Heart right ventricle (tissue), 16 donors: ENCODE results near the gene OTUD4. TPM values are rescaled to one million over a fixed set of nuclear protein-coding genes. Genes with fewer than 3 reads are reported as not detected.

Experiments
- ATAC-seq, 8 donors: fragments of 200-7000 bp; cut with Tn5 transposase; one replicate each; pipeline ENCODE4 v1.9.1; 2020; ENCODE audit warnings: mild to moderate bottlenecking in 8 of 8, moderate library complexity in 8 of 8, moderate number of reproducible peaks in 1 of 8
- DNase-seq, 2 donors: peaks; one replicate each; pipeline ENCODE4 v3.0.0-alpha.2; 2020
- H3K27ac ChIP-seq, 10 donors: fragments of 200-600 bp; sonication (generic) in 2 of 10; one replicate each; pipeline versions ENCODE4 v1.5.0 to v1.8.0; 2020 to 2022; ENCODE audit warnings: mild to moderate bottlenecking in 3 of 10
- H3K27me3 ChIP-seq, 7 donors: fragments of 200-600 bp; one replicate each; pipeline ENCODE4 v1.8.0; 2021 to 2022; ENCODE audit warnings: mild to moderate bottlenecking in 2 of 7
- H3K36me3 ChIP-seq, 9 donors: fragments of 200-600 bp; sonication (generic) in 1 of 9; one replicate each; pipeline versions ENCODE4 v1.5.0 to v1.8.0; 2020 to 2022; ENCODE audit warnings: mild to moderate bottlenecking in 2 of 9
- H3K4me1 ChIP-seq, 9 donors: fragments of 200-600 bp; sonication (generic) in 1 of 9; one replicate each; pipeline versions ENCODE4 v1.5.0 to v1.8.0; 2020 to 2022; ENCODE audit warnings: mild to moderate bottlenecking in 4 of 9
- H3K4me3 ChIP-seq, 10 donors: fragments of 200-600 bp; sonication (generic) in 2 of 10; one replicate each; pipeline versions ENCODE4 v1.5.0 to v1.8.0; 2020 to 2022; ENCODE audit warnings: mild to moderate bottlenecking in 7 of 10, moderate library complexity in 2 of 10
- H3K9me3 ChIP-seq, 11 donors: fragments of 200-600 bp in 10 of 11; sonication (generic) in 2 of 11; one replicate each; pipeline versions ENCODE4 v1.5.0 to v1.8.0; 2013 to 2022; ENCODE audit warnings: mild to moderate bottlenecking in 2 of 11, control low read depth in 1 of 11, moderate library complexity in 1 of 11
- WGBS, 2 donors: extraction: QIAGEN DNeasy Blood & Tissue Kit; methylation state at CpG; one replicate each; pipeline ENCODE4 v1.1.7; 2013; ENCODE audit warnings: inconsistent platforms in 1 of 2; 5-methylcytosine and 5-hydroxymethylcytosine counted together
- intact Hi-C, 10 donors: fragments of 100-400 bp; cut with DNase I; formaldehyde crosslinking; loops; one replicate each; pipeline versions ENCODE4 v1.11.1 to v1.14.2; 2022
- polyA plus RNA-seq, 2 donors: library from polyadenylated mRNA; stranded (reverse); fragments of 200-250 nt; gene quantifications; one replicate each; pipeline ENCODE4 v1.2.3, GENCODE V29; 2013
- total RNA-seq, 10 donors: library from RNA; stranded (reverse); fragmentation: NEBNext Ultra II Directional in 3 of 10; extraction: Animal tissue kit (Norgen Biotek cat#: 25700) in 3 of 10; gene quantifications; one replicate each; pipeline versions ENCODE4 v1.2.1 to v1.2.4, GENCODE V29; 2021 to 2023
- TF ChIP-seq, protein P1 (sequence below), 9 donors: fragments of 200-600 bp; sonication (generic) in 2 of 9; IDR thresholded peaks; one replicate each; pipeline versions ENCODE4 v1.5.0 to v1.8.0; 2021 to 2022; ENCODE audit warnings: antibody characterized with exemption in 9 of 9, mild to moderate bottlenecking in 5 of 9, moderate library complexity in 1 of 9
- donor health status: Arrhythmogenic right ventricular cardiomyopathy.
- donor health status: ischemic (EF 13 %, LVEDD 7.1; RV severe dilation, severe dysfunction).
- donor health status: healthy with polysubstance abuse.
- donor health status: DM: no; HTN: yes; CAD: no.
- donor health status: DM: no; HTN: no; CAD: no.
- donor health status: ischemic (EF 25% LVEDD 6.9; RV normal size, moderate dysfunction).
- donor health status: ischemic (EF 25% LVEDD 5.7; RV mildly dilated, moderate dysfunction).
- donor health status: healthy.
- donor health status: DM: yes; HTN: yes; CAD: no.
- donor health status: Ischemic cardiomyopathy.
- donor health status: ischemic (EF 35%, LVEDD 5.7; RV mildly dilated, moderate dysfunction).
- donor health status: nonischemic (EF 11% LVEDD 7.7; RV severe dilation, severe dysfunction).
- donor health status: DM: yes; HTN: yes; CAD: no.
- donor health status: PGD.
- donor health status: ischemic (EF 29% LVEDD 5.4; RV normal size, mild dysfunction).
- donor health status: nonischemic (EF 23%, LVEDD 6.1; RV moderate dilation, normal function).

Gene OTUD4
- total and polyA plus RNA-seq, 12 donors: 9.3 to 36.7 (median 26.3) TPM

DNA sequence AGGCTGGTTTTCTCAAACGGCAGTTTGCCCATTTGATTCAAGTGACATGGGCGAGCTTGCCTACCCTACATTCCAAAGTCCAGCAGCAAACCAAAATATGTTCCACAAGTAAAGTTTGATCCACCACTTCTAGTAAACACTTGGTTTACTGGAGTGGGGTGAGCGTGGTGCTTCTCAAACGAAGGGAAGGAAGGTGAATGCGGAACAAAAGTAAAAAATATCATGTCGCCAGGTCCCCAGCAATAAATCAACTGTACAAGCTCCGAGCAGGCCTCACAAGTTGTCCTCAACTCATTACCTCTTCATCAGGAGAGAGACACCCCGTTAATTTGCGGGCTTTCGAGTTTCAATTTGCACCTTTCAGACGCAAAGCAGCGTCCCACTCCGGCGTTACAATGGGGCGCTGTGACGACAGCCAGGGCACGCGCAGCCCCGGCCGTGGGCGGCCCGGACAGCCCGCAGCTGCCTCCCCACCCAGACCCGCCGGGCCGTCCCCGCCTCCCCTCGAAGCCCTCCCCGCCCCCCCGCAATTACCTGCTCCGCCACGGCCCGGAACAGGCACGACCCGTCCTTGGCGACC is 1.0 kb downstream of the OTUD4 start:
- H3K27ac ChIP-seq: peak overlapping the region; percentile 92 to 99 (median 97)
- H3K9me3 ChIP-seq: no peaks in the 10 kb centered on the region
- intact Hi-C loops: loop anchor here in 2 of 10 donors (5.0 to 10.0 kb wide), 2 partner anchors 303 to 305 kb away; partner anchors contain the start of gene SMAD1 (in 2 of the 2)
- ATAC-seq (peak; percentile 54 to 70 (median 62)), DNase-seq (peak; percentile 69 to 79)
- TF ChIP-seq, protein P1, sequence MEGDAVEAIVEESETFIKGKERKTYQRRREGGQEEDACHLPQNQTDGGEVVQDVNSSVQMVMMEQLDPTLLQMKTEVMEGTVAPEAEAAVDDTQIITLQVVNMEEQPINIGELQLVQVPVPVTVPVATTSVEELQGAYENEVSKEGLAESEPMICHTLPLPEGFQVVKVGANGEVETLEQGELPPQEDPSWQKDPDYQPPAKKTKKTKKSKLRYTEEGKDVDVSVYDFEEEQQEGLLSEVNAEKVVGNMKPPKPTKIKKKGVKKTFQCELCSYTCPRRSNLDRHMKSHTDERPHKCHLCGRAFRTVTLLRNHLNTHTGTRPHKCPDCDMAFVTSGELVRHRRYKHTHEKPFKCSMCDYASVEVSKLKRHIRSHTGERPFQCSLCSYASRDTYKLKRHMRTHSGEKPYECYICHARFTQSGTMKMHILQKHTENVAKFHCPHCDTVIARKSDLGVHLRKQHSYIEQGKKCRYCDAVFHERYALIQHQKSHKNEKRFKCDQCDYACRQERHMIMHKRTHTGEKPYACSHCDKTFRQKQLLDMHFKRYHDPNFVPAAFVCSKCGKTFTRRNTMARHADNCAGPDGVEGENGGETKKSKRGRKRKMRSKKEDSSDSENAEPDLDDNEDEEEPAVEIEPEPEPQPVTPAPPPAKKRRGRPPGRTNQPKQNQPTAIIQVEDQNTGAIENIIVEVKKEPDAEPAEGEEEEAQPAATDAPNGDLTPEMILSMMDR (IDR thresholded peaks at IDR 0.05): peak in 1 of 9 donors; percentile 15
- WGBS, 2 donors: 0 to 1% methylated on average over 36 of the region's 36 CpGs
- H3K36me3 ChIP-seq: peaks cover 0 to 2% (median 0%) of the 10 kb centered on the region in 9 donors
- peak overlapping the region; percentile 51 to 89 (median 80) for H3K4me3 ChIP-seq
- H3K4me1 ChIP-seq: peaks cover 4 to 47% (median 38%) of the 10 kb centered on the region in 9 donors
- H3K27me3 ChIP-seq: no peaks in the 10 kb centered on the region

DNA sequence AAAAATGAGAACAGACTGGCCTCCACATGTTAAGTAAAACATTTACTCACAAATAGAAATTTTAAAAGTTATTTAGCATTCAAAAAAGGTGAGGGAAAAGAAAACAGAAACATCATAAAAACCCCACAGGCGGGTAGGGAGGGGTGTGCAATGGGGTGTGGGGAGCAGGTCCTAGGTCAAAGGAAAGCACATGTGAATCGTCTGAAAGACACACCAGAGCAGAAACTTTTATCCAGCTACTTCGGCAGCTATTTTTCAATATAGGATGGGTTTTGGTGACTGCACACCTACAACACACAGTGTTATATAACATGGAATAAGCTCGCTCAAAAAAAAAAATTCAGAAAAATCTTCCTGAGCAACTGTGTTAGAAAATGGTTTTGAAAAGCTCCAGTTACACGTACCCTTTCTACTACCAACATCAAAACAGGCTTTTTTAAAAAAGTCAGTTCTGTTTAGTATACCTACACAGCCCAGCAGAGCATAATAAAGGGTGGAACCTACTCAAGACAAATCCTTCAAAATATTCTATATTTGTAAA is 1.6 kb downstream of the OTUD4 start:
- Histone ChIP-seq H3K36me3 (peaks cover 0 to 7% (median 0%) of the 10 kb centered on the region in 9 donors), H3K4me3 (peak overlapping the region; percentile 51 to 89 (median 80)), H3K27me3 (no peaks in the 10 kb centered on the region), H3K9me3 (no peaks in the 10 kb centered on the region), H3K27ac (peak overlapping the region; percentile 92 to 99 (median 97)), H3K4me1 (peaks cover 4 to 47% (median 38%) of the 10 kb centered on the region in 9 donors)
- DNase-seq: no peak
- intact Hi-C loops: loop anchor here in 2 of 10 donors (5.0 to 10.0 kb wide), 2 partner anchors 303 to 306 kb away; partner anchors contain the start of gene SMAD1 (in 2 of the 2)
- TF ChIP-seq, protein P1 (IDR thresholded peaks at IDR 0.05): no peak
- no peak for ATAC-seq
- WGBS, 2 donors: 3 to 4% methylated on average over 5 of the region's 5 CpGs

DNA sequence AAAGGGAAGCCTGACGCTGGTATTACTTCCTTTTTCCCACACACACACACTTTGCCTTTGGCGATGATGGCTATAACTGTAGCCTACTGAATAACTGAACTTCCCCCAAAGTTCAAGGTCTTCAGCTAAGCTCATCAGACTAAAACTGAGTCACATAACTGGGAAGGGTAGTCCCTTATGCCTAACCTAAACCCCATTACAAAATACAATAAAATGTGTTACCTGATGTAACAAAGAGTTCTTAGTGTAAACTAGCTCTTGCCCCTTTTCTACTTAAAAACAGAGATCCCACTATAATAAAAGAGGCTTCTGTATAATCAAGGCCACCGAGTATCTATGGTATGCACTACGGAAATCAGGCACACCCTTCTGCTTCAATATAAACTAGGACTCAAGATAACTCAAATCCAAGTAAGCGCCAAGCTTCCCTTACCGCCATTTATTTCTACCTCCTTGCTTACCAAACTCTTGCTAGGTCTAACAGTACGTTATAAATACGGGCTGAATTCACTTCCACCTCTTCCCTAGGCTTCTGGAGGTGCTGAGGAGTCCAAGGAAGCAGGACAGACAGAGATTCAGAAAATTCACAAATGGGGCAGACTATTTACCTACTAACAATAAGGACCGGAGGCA is 2.4 kb downstream of the OTUD4 start:
- Histone ChIP-seq H3K9me3 (no peaks in the 10 kb centered on the region), H3K4me1 (peaks cover 4 to 50% (median 38%) of the 10 kb centered on the region in 9 donors), H3K36me3 (peaks cover 0 to 15% (median 0%) of the 10 kb centered on the region in 9 donors), H3K27ac (peak overlapping the region; percentile 45 to 99 (median 97)), H3K27me3 (no peaks in the 10 kb centered on the region), H3K4me3 (peak overlapping the region; percentile 51 to 89 (median 80))
- DNase-seq (peak in 1 of 2 donors; percentile 20), ATAC-seq (peak in 2 of 8 donors; percentile 14 to 21)
- WGBS, 2 donors: 5 to 6% methylated on average over 9 of the region's 9 CpGs
- TF ChIP-seq, protein P1 (IDR thresholded peaks at IDR 0.05): no peak
- intact Hi-C loops: loop anchor here in 2 of 10 donors (5.0 to 10.0 kb wide), 2 partner anchors 304 to 307 kb away; partner anchors contain the start of gene SMAD1 (in 2 of the 2)

DNA sequence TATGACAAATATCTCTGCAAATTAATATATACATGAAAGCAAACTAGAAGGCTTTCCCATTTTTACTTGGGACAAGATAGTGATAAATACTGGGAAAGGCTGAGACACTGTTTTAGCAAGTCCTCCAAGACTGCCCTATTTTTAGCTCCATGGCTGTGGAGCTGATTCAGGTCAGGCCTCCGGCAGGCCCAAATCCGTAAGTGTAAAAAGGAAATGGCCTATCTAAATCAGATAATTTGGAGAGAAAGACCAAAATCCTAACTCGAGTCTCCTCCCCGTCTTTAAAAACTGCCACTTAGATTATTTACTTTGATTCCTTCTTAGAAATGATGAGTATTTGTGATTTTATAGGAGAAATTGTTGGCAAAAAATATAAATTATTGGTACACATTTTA is 2.9 kb downstream of the OTUD4 start:
- peak in 4 of 8 donors; percentile 38 to 56 (median 44) for ATAC-seq
- H3K4me1 ChIP-seq: peaks cover 4 to 55% (median 39%) of the 10 kb centered on the region in 9 donors
- WGBS, 2 donors: 0% methylated on average over 4 of the region's 4 CpGs
- DNase-seq: peak in 1 of 2 donors; percentile 37
- peak overlapping the region in 9 of 10 donors; percentile 60 to 89 (median 82) for H3K4me3 ChIP-seq
- TF ChIP-seq, protein P1 (IDR thresholded peaks at IDR 0.05): no peak
- H3K9me3 ChIP-seq: no peaks in the 10 kb centered on the region
- H3K36me3 ChIP-seq: peaks cover 0 to 20% (median 0%) of the 10 kb centered on the region in 9 donors
- intact Hi-C loops: loop anchor here in 2 of 10 donors (5.0 to 10.0 kb wide), 2 partner anchors 305 to 307 kb away; partner anchors contain the start of gene SMAD1 (in 2 of the 2)
- H3K27ac ChIP-seq: peak overlapping the region; percentile 45 to 99 (median 97)
- H3K27me3 ChIP-seq: no peaks in the 10 kb centered on the region
